NOMO-1 treated with dmso at 0.1 percent for 144 hours (cell line): ENCODE measurements around the gene LDLRAD3.

ENCODE experiments used
- DNase-seq: peaks from one replicate; lab custom pipeline; 2025; ENCODE audit not compliant: unreplicated experiment; lab: John Stamatoyannopoulos, UW

Gene LDLRAD3

GRCh38 chr11:36015799-36016198, 71.9 kb downstream of the LDLRAD3 start:
- no peak for DNase-seq

GRCh38 chr11:36016263-36016662, 72.4 kb downstream of the LDLRAD3 start:
- DNase-seq: peak; percentile 24

GRCh38 chr11:36016709-36017108, 72.8 kb downstream of the LDLRAD3 start:
- no peak for DNase-seq

GRCh38 chr11:36019005-36019596, 75.2 kb downstream of the LDLRAD3 start:
- DNase-seq: no peak

GRCh38 chr11:36019722-36020121, 75.9 kb downstream of the LDLRAD3 start:
- DNase-seq: no peak

GRCh38 chr11:36022882-36023281, 79.0 kb downstream of the LDLRAD3 start:
- DNase-seq: no peak

GRCh38 chr11:36023922-36024321, 80.1 kb downstream of the LDLRAD3 start:
- no peak for DNase-seq

- no peak for DNase-seq
Measured at GRCh38 chr11:36024716-36025115, 80.9 kb downstream of the LDLRAD3 start.

GRCh38 chr11:36026315-36026968, 82.6 kb downstream of the LDLRAD3 start:
- no peak for DNase-seq

- DNase-seq: no peak
Measured at GRCh38 chr11:36027731-36028130, 83.9 kb downstream of the LDLRAD3 start.

- no peak for DNase-seq
Measured at GRCh38 chr11:36029616-36030015, 85.8 kb downstream of the LDLRAD3 start.

- DNase-seq: no peak
Measured at GRCh38 chr11:36030731-36031281, 86.9 kb downstream of the LDLRAD3 start.

GRCh38 chr11:36033082-36033751, 89.4 kb downstream of the LDLRAD3 start:
- DNase-seq: no peak

- DNase-seq: no peak
Measured at GRCh38 chr11:36033936-36034335, 90.1 kb downstream of the LDLRAD3 start.

- no peak for DNase-seq
Measured at GRCh38 chr11:36034551-36035331, 90.9 kb downstream of the LDLRAD3 start.

GRCh38 chr11:36035454-36035853, 91.6 kb downstream of the LDLRAD3 start:
- no peak for DNase-seq

GRCh38 chr11:36035999-36036398, 92.1 kb downstream of the LDLRAD3 start:
- DNase-seq: no peak

- DNase-seq: no peak
Measured at GRCh38 chr11:36037031-36037430, 93.2 kb downstream of the LDLRAD3 start.

GRCh38 chr11:36038541-36038940, 94.7 kb downstream of the LDLRAD3 start:
- no peak for DNase-seq

GRCh38 chr11:36039471-36039870, 95.6 kb downstream of the LDLRAD3 start:
- DNase-seq: no peak

- no peak for DNase-seq
Measured at GRCh38 chr11:36041988-36042611, 98.2 kb downstream of the LDLRAD3 start.
